ENCODE measurements around the gene EYA4.

The EYA4 gene

GRCh38 chr6:133408132-133408531 lies 167.0 kb downstream of the EYA4 start:
- DNase-seq, result no peak

GRCh38 chr6:133408543-133408942 lies 167.4 kb downstream of the EYA4 start:
- DNase-seq, result no peak

GRCh38 chr6:133410638-133411435 lies 169.7 kb downstream of the EYA4 start:
- no peak for DNase-seq

- no peak for DNase-seq
These were observed 170.6 kb downstream of the EYA4 start for GRCh38 chr6:133411757-133412156.

- DNase-seq, result no peak
These were observed 174.1 kb downstream of the EYA4 start for GRCh38 chr6:133415262-133415661.

GRCh38 chr6:133418108-133418507 lies 177.0 kb downstream of the EYA4 start:
- DNase-seq, result no peak

- DNase-seq, result no peak
These were observed 182.1 kb downstream of the EYA4 start for GRCh38 chr6:133423242-133423641.

GRCh38 chr6:133424359-133424758 lies 183.2 kb downstream of the EYA4 start:
- no peak for DNase-seq

GRCh38 chr6:133426038-133426437 lies 184.9 kb downstream of the EYA4 start:
- DNase-seq, result no peak

GRCh38 chr6:133428295-133428694 lies 187.1 kb downstream of the EYA4 start:
- DNase-seq, result no peak

- DNase-seq, result no peak
These were observed 189.4 kb downstream of the EYA4 start for GRCh38 chr6:133430530-133430929.

- DNase-seq, result no peak
These were observed 189.9 kb downstream of the EYA4 start for GRCh38 chr6:133431031-133431430.

- no peak for DNase-seq
These were observed 191.1 kb downstream of the EYA4 start for GRCh38 chr6:133432021-133432989.

- no peak for DNase-seq
These were observed 194.0 kb downstream of the EYA4 start for GRCh38 chr6:133435065-133435728.

GRCh38 chr6:133436652-133437051 lies 195.5 kb downstream of the EYA4 start:
- DNase-seq, result no peak

GRCh38 chr6:133441491-133441890 lies 200.3 kb downstream of the EYA4 start:
- DNase-seq, result no peak

GRCh38 chr6:133446789-133447188 lies 205.6 kb downstream of the EYA4 start:
- DNase-seq, result no peak

GRCh38 chr6:133447924-133448323 lies 206.8 kb downstream of the EYA4 start:
- no peak for DNase-seq

- no peak for DNase-seq
These were observed 215.3 kb downstream of the EYA4 start for GRCh38 chr6:133456439-133456838.

- no peak for DNase-seq
These were observed 215.8 kb downstream of the EYA4 start for GRCh38 chr6:133456944-133457343.

GRCh38 chr6:133460101-133460500 lies 218.9 kb downstream of the EYA4 start:
- DNase-seq, result no peak

- no peak for DNase-seq
These were observed 222.6 kb downstream of the EYA4 start for GRCh38 chr6:133463790-133464189.

- DNase-seq, result no peak
These were observed 225.5 kb downstream of the EYA4 start for GRCh38 chr6:133466680-133467079.

Measured in T-helper 9 cell (primary cell).